Upper lobe of left lung (tissue), 4 donors: ENCODE data around the gene PTPN18.

Experiments used
- CTCF ChIP-seq, 6 experiments: fragments of 450-650 bp in 4 of 6; fragments of 200-600 bp in 2 of 6; sonication (generic) in 2 of 6; IDR thresholded peaks; one replicate each; pipeline ENCODE4 v1.5.1; 2016 to 2019; ENCODE audit warnings: antibody characterized with exemption in 6 of 6
- POLR2A ChIP-seq, 4 donors: fragments of 450-650 bp; IDR thresholded peaks; one replicate each; pipeline ENCODE4 v1.5.1; 2016 to 2017; ENCODE audit warnings: antibody characterized with exemption in 4 of 4, mild to moderate bottlenecking in 2 of 4
- POLR2AphosphoS5 ChIP-seq, 2 donors: sonication (generic); formaldehyde crosslinking; IDR thresholded peaks; one replicate each; pipeline ENCODE4 v1.5.1; 2017; ENCODE audit warnings: antibody characterized with exemption in 2 of 2

- no peak for TF ChIP-seq CTCF (IDR thresholded peaks at IDR 0.05)
- TF ChIP-seq POLR2AphosphoS5 (IDR thresholded peaks at IDR 0.05): no peak
- no peak for TF ChIP-seq POLR2A (IDR thresholded peaks at IDR 0.05)
Observed at GRCh38 chr2:130307850-130308249, 48.0 kb upstream of the PTPN18 start.
